Left forelimb (tissue), 1 donor: ENCODE measurements around the gene CSTB.
A peak's percentile ranks its signal among the peaks of the same experiment; 100 is the strongest.

Experiments used
- DNase-seq: peaks from one replicate; pipeline ENCODE4 v3.0.0-alpha.2; 2018; ENCODE audit warnings: low spot score

The CSTB gene

GRCh38 chr21:43810505-43811261 lies 34.6 kb upstream of the CSTB start:
- DNase-seq, result peak; percentile 86

- DNase-seq, result no peak
Observed at GRCh38 chr21:43809853-43810504, 33.9 kb upstream of the CSTB start.

- no peak for DNase-seq
Observed at GRCh38 chr21:43809346-43809799, 33.3 kb upstream of the CSTB start.

- no peak for DNase-seq
Observed at GRCh38 chr21:43808832-43809251, 32.7 kb upstream of the CSTB start.

- DNase-seq, result no peak
Observed at GRCh38 chr21:43808367-43808766, 32.3 kb upstream of the CSTB start.

GRCh38 chr21:43806017-43806710 lies 30.1 kb upstream of the CSTB start:
- DNase-seq, result no peak

- DNase-seq, result no peak
Observed at GRCh38 chr21:43805275-43805800, 29.2 kb upstream of the CSTB start.

- DNase-seq, result no peak
Observed at GRCh38 chr21:43803558-43804300, 27.6 kb upstream of the CSTB start.

GRCh38 chr21:43802713-43803313 lies 26.7 kb upstream of the CSTB start:
- no peak for DNase-seq

GRCh38 chr21:43801006-43801783 lies 25.1 kb upstream of the CSTB start:
- DNase-seq, result no peak

- DNase-seq, result no peak
Observed at GRCh38 chr21:43800566-43800965, 24.5 kb upstream of the CSTB start.

GRCh38 chr21:43800124-43800523 lies 24.0 kb upstream of the CSTB start:
- DNase-seq, result no peak

- no peak for DNase-seq
Observed at GRCh38 chr21:43799301-43799840, 23.3 kb upstream of the CSTB start.

GRCh38 chr21:43797925-43798715 lies 22.0 kb upstream of the CSTB start:
- no peak for DNase-seq

GRCh38 chr21:43797415-43797814 lies 21.3 kb upstream of the CSTB start:
- no peak for DNase-seq

GRCh38 chr21:43794857-43795256 lies 18.7 kb upstream of the CSTB start:
- DNase-seq, result no peak

- DNase-seq, result no peak
Observed at GRCh38 chr21:43794311-43794710, 18.2 kb upstream of the CSTB start.

GRCh38 chr21:43793243-43793642 lies 17.1 kb upstream of the CSTB start:
- DNase-seq, result no peak

- no peak for DNase-seq
Observed at GRCh38 chr21:43792406-43792805, 16.3 kb upstream of the CSTB start.
